Right ventricle myocardium superior (tissue), 1 donor: Measurements from ENCODE around the gene CETN2. TPM values are rescaled to one million over a fixed set of nuclear protein-coding genes. Genes with fewer than 3 reads are reported as not detected.

Experiments used
- total RNA-seq: library from RNA; stranded (reverse); fragmentation: NEBNext Ultra II Directional; extraction: Animal tissue kit (Norgen Biotek cat#: 25700); gene quantifications from one replicate; pipeline ENCODE4 v1.2.1, GENCODE V29; 2021
- donor health status: DM: no; HTN: yes; CAD: no; lungs with severe emphysema.

The CETN2 gene
- total RNA-seq, 1 donor from 2014 or later: 24.5 TPM

Other genes with a start within 250 kb of the CETN2 start
- not detected for gene GABRQ, start 192.9 kb downstream of the CETN2 start, total RNA-seq
- not detected for gene MAGEA3, start 132.0 kb downstream of the CETN2 start, total RNA-seq
- gene CSAG2, start 121.5 kb downstream of the CETN2 start, total RNA-seq: not detected
- not detected for gene MAGEA2B, start 116.1 kb downstream of the CETN2 start, total RNA-seq
- not detected for gene CSAG1, start 97.0 kb downstream of the CETN2 start, total RNA-seq
- gene MAGEA12, start 97.0 kb downstream of the CETN2 start, total RNA-seq: not detected
- not detected for gene MAGEA2, start 76.9 kb downstream of the CETN2 start, total RNA-seq
- not detected for gene CSAG3, start 71.5 kb downstream of the CETN2 start, total RNA-seq
- not detected for gene MAGEA6, start 61.1 kb downstream of the CETN2 start, total RNA-seq
- gene NSDHL, start 306 bp upstream of the CETN2 start, total RNA-seq: 19.0 TPM
- 1.6 TPM for gene ZNF185, start 67.3 kb upstream of the CETN2 start, total RNA-seq
- gene PNMA5, start 163.4 kb upstream of the CETN2 start, total RNA-seq: not detected
- gene PNMA3, start 225.7 kb upstream of the CETN2 start, total RNA-seq: 2.5 TPM
- 3.0 TPM for gene PNMA6A, start 241.7 kb upstream of the CETN2 start, total RNA-seq